ENCODE results near the gene INPP5B. TPM values are rescaled to one million over a fixed set of nuclear protein-coding genes. Genes with fewer than 3 reads are reported as not detected.

Gene INPP5B
- total RNA-seq (32.9 TPM), polyA plus RNA-seq (ENCODE audit: insufficient read depth, low read depth, low replicate concordance) (8.4 TPM)
- long read RNA-seq, donor 1, partial matches to known transcripts, result 0 of 1 reads
- long read RNA-seq, donor 1, other reads (novel, unspliced or antisense), result 0 of 1 reads
- long read RNA-seq, donor 2, partial matches to known transcripts, result 5 of 7 reads
- long read RNA-seq, donor 2, other reads (novel, unspliced or antisense), result 0 of 7 reads
- long read RNA-seq, donor 3, partial matches to known transcripts, result 0 of 2 reads
- long read RNA-seq, donor 3, other reads (novel, unspliced or antisense), result 0 of 2 reads
- long read RNA-seq, donor 4, partial matches to known transcripts, result 7 of 7 reads
- long read RNA-seq, donor 4, other reads (novel, unspliced or antisense), result 0 of 7 reads
- long read RNA-seq, donor 5, result 0 reads
- long read RNA-seq, donor 6, result 0 reads
- long read RNA-seq, donor 7, partial matches to known transcripts, result 0 of 8 reads
- long read RNA-seq, donor 7, other reads (novel, unspliced or antisense), result 8 of 8 reads
- long read RNA-seq, donor 8, result 0 reads
- long read RNA-seq, donor 9, partial matches to known transcripts, result 0 of 1 reads
- long read RNA-seq, donor 9, other reads (novel, unspliced or antisense), result 0 of 1 reads
- long read RNA-seq, donor 10, partial matches to known transcripts, result 0 of 1 reads
- long read RNA-seq, donor 10, other reads (novel, unspliced or antisense), result 0 of 1 reads

DNA sequence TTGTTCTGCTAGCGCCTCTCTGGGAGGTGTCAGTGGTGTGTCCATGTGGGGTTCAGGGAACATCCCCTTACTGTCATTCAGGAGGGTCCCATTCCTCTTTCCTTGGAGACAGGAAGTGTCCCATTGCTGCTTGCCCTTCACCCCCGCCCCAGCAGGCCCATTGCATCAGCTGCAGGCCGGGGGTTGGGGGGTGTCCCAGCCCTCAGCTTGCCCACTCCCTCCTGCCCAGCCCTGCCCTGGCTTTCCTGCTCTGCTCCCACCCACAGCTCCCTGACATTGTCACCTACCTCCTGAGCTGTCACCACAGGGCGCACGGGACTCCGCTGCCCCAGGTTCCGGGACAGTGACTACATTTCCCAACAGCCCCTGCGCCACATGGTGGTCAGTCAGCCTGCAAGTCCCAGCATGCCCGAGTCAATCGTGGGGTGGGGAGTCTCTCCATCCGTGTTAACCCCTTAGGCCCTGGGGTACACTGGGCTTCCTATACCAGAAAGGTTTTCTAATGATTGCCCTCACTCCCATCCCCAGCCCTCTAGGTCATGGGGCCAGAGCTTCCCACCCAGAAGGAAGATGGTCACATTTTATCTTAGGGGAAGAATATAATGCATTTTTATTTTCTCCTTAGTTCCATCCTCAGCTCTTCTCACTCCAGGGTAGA lies at the start of gene INPP5B:
Gene INPP5B (minus strand): TSS at position 351 of the 658 bp plus-strand sequence. CDS start 745 bp downstream, outside the sequence.
- FAIRE-seq, result no peak
- DNase-seq, result peak; percentile 88 to 95 (median 90)
- TF ChIP-seq, protein P1, sequence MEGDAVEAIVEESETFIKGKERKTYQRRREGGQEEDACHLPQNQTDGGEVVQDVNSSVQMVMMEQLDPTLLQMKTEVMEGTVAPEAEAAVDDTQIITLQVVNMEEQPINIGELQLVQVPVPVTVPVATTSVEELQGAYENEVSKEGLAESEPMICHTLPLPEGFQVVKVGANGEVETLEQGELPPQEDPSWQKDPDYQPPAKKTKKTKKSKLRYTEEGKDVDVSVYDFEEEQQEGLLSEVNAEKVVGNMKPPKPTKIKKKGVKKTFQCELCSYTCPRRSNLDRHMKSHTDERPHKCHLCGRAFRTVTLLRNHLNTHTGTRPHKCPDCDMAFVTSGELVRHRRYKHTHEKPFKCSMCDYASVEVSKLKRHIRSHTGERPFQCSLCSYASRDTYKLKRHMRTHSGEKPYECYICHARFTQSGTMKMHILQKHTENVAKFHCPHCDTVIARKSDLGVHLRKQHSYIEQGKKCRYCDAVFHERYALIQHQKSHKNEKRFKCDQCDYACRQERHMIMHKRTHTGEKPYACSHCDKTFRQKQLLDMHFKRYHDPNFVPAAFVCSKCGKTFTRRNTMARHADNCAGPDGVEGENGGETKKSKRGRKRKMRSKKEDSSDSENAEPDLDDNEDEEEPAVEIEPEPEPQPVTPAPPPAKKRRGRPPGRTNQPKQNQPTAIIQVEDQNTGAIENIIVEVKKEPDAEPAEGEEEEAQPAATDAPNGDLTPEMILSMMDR (IDR thresholded peaks at IDR 0.05; ENCODE audit: borderline replicate concordance, extremely low read depth, insufficient read depth), result peak; percentile 11
- H3K4me3 ChIP-seq (ENCODE audit: low read length in 3 of 3), result peak within 1 kb of the TSS; percentile 82 to 100 (median 99)
- intact Hi-C loops (cut with DNase I), result no loop called here
- peak within 1 kb of the TSS; percentile 89 to 98 for H3K27ac ChIP-seq (ENCODE audit: low read depth in 2 of 2, low read length in 2 of 2)
- H3K4me1 ChIP-seq (ENCODE audit: control insufficient read depth in 2 of 3, insufficient read depth in 2 of 3, low read depth in 1 of 3, low read length in 3 of 3), result peaks cover 0 to 11% (median 9%) of the 10 kb centered on the region in 3 donors
- H3K27me3 ChIP-seq (ENCODE audit: control insufficient read depth, insufficient read depth, low read length), result no peaks in the 10 kb centered on the region
- no peaks in the 10 kb centered on the region for H3K9me3 ChIP-seq (ENCODE audit: control insufficient read depth in 2 of 3, insufficient read depth in 1 of 3, low read length in 3 of 3)
- peaks cover 0 to 4% (median 0%) of the 10 kb centered on the region in 3 donors for H3K36me3 ChIP-seq (ENCODE audit: control insufficient read depth in 2 of 3, insufficient read depth in 3 of 3, low read length in 3 of 3)
- H3K9ac ChIP-seq (ENCODE audit: low read length in 3 of 3), result peak within 1 kb of the TSS; percentile 72 to 100 (median 96)

DNA sequence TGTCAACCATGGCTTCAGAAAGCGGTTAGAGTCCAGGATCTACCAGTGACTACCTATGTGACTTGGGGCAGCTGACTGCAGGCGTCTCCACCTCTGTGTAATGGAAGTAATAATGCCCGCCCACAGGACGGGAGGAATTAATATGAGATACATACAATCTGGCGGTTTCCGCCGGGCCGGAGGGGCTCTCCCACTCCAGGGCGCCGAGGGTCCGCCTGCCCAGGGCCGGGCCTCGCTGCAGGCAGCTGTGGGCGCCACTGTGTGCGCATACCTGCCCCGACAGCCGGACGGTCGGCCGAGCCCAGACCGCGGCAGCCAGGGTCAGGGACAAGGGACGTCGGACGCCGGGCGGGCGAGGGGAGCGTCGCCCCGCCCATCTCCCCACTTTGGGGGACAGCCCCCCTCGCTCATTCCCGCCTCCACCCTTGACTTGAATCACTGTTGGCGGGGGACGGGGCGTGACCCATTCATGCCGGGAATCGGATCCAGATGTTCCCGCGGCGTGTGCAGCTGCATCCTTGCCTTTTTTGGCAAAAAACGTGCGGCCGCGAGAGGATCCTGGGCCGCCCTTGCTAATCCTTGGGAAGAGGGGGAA lies 49.0 kb upstream of the INPP5B start:
- Histone ChIP-seq H3K27ac (ENCODE audit: low read depth in 2 of 2, low read length in 2 of 2) (peak overlapping the region; percentile 33 to 63), H3K36me3 (ENCODE audit: control insufficient read depth in 2 of 3, insufficient read depth in 3 of 3, low read length in 3 of 3) (peaks cover 0 to 3% (median 3%) of the 10 kb centered on the region in 3 donors), H3K4me1 (ENCODE audit: control insufficient read depth in 2 of 3, insufficient read depth in 2 of 3, low read depth in 1 of 3, low read length in 3 of 3) (peaks cover 3 to 30% (median 13%) of the 10 kb centered on the region in 3 donors), H3K4me3 (ENCODE audit: low read length in 3 of 3) (peak overlapping the region; percentile 11 to 62 (median 48)), H3K9me3 (ENCODE audit: control insufficient read depth in 2 of 3, insufficient read depth in 1 of 3, low read length in 3 of 3) (no peaks in the 10 kb centered on the region), H3K27me3 (ENCODE audit: control insufficient read depth, insufficient read depth, low read length) (no peaks in the 10 kb centered on the region), H3K9ac (ENCODE audit: low read length in 3 of 3) (peak overlapping the region; percentile 15 to 43 (median 40))
- DNase-seq (peak; percentile 75 to 95 (median 84)), FAIRE-seq (no peak)
- TF ChIP-seq, protein P1 (IDR thresholded peaks at IDR 0.05; ENCODE audit: borderline replicate concordance, extremely low read depth, insufficient read depth), result no peak
- intact Hi-C loops (cut with DNase I), result no loop called here

DNA sequence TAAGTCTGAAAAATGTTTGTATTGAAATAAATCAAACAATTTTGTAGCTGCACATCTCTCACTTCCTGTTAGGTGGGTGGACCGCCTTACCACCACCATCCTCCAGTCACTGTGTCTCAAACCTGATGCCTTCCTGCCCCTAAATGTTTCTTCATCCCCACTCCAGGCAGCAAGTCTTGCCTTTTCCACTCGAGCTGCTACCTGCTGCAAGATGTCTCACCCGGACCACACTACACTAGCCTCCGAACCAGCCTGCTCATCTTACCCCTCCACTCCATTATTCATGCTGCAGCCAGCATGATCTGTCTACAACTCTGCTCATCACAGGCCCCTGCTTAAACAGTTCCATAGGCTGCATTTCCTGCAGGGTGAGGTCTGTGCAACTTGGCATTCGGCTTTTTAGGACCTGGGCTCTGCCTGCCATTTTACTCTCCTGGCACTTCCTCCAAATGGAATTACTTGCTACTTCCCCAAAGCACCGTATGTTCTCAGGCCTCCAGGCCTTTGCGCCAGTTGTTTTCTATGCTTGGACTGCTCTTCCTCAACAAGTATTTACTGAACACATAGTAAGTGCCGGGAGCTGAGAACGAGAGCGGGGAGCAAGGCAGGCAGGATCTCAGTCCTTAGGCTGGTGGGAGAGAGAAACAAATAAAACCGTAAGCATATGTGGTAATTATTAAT lies 48.2 kb upstream of the INPP5B start:
- Histone ChIP-seq H3K4me3 (ENCODE audit: low read length in 3 of 3) (peak overlapping the region in 2 of 3 donors; percentile 48 to 62), H3K27ac (ENCODE audit: low read depth in 2 of 2, low read length in 2 of 2) (peak overlapping the region in 1 of 2 donors; percentile 32), H3K27me3 (ENCODE audit: control insufficient read depth, insufficient read depth, low read length) (no peaks in the 10 kb centered on the region), H3K4me1 (ENCODE audit: control insufficient read depth in 2 of 3, insufficient read depth in 2 of 3, low read depth in 1 of 3, low read length in 3 of 3) (peaks cover 3 to 24% (median 11%) of the 10 kb centered on the region in 3 donors), H3K9me3 (ENCODE audit: control insufficient read depth in 2 of 3, insufficient read depth in 1 of 3, low read length in 3 of 3) (no peaks in the 10 kb centered on the region), H3K9ac (ENCODE audit: low read length in 3 of 3) (peak overlapping the region in 2 of 3 donors; percentile 15 to 46), H3K36me3 (ENCODE audit: control insufficient read depth in 2 of 3, insufficient read depth in 3 of 3, low read length in 3 of 3) (peaks cover 0 to 3% (median 3%) of the 10 kb centered on the region in 3 donors)
- TF ChIP-seq, protein P1 (IDR thresholded peaks at IDR 0.05; ENCODE audit: borderline replicate concordance, extremely low read depth, insufficient read depth), result no peak
- intact Hi-C loops (cut with DNase I), result no loop called here
- no peak for DNase-seq
- no peak for FAIRE-seq

Measured in kidney (tissue), 22 donors.